Astrocyte (in vitro differentiated cells and primary cell): ENCODE results near the gene MRTFA.

Source experiments
- CTCF ChIP-seq: IDR thresholded peaks from 2 replicates; pipeline ENCODE4 v1.5.1; 2011; ENCODE audit warnings: low read depth, mild to moderate bottlenecking, inconsistent platforms, low read length, moderate library complexity; ENCODE audit not compliant: insufficient read depth
- EZH2 ChIP-seq: IDR thresholded peaks from 2 replicates; pipeline ENCODE4 v1.6.1; 2012; ENCODE audit warnings: mild to moderate bottlenecking, low read length, inconsistent platforms; ENCODE audit not compliant: insufficient read depth

GRCh38 chr22:40482391-40482790 lies 154.1 kb downstream of the MRTFA start:
- TF ChIP-seq CTCF (no peak), EZH2 (no peak)
